ENCODE measurements around the gene DESI2.
"Not testable (repeated sequence)": the region's sequence is repeated elsewhere in the genome, so short reads cannot be mapped to it uniquely, and the experiment has no call there.

DESI2 gene

DNA sequence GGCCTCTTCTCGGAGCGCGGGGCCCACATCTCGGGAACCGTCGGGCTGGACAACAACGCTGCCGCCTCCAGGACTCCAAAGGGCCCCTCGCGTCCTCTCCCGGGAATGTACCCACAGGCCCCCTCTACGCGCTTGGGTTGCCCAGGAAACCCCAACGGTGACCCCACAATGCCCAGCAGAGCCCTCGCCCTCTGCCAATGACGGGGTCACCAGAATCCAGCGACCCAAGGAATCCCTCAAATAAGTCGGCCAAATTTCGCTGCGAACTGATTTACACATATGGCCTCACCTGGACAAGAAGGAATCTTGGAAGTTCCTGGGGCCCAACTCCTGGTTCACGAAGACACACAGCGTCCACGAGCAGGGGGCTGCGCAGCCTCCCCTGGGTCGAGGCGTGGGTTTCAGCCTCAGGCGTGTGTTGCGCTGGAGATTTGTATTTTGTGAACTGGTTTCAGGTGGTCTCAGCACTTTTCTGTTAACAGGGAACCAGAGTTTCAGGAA lies 78.1 kb downstream of the DESI2 start:
- WGBS, 2 experiments (ENCODE audit: insufficient coverage in 2 of 2) = 58 to 63% methylated on average over 28 of the region's 28 CpGs
- peak overlapping the region; percentile 33 for H3K4me3 ChIP-seq (ENCODE audit: extremely low read depth, insufficient read depth, low read length, poor library complexity, severe bottlenecking)
- peaks cover 10% of the 10 kb centered on the region for H3K9me3 ChIP-seq (ENCODE audit: control insufficient read depth, low read length)
- H3K36me3 ChIP-seq (ENCODE audit: control insufficient read depth, insufficient read depth, low read length) = no peaks in the 10 kb centered on the region
- H3K4me1 ChIP-seq (ENCODE audit: control insufficient read depth, insufficient read depth, low read length, poor library complexity, severe bottlenecking) = no peaks in the 10 kb centered on the region
- no peak overlapping the region for H3K27ac ChIP-seq (ENCODE audit: low read depth, low read length, severe bottlenecking)

DNA sequence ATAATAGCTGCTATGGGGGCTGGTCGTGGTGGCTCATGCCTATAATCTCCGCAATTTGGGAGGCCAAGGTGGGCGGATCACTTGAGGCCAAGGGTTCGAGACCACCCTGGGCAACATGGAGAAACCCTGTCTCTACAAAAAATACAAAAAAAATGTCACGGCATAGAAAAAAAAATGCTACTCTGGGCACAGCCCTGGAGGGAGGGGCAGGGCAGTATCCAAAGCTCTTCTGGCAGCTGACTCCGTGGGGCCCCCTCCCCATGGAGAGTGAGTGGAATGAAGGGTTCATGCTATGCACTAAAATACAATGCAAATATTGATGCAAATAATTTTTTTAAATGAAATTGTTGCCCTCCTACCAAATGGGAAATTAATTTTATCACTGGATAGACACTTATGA lies 78.7 kb downstream of the DESI2 start:
- Histone ChIP-seq H3K9me3 (ENCODE audit: control insufficient read depth, low read length) (peaks cover 15% of the 10 kb centered on the region), H3K27ac (ENCODE audit: low read depth, low read length, severe bottlenecking) (no peak overlapping the region), H3K4me3 (ENCODE audit: extremely low read depth, insufficient read depth, low read length, poor library complexity, severe bottlenecking) (no peak overlapping the region), H3K4me1 (ENCODE audit: control insufficient read depth, insufficient read depth, low read length, poor library complexity, severe bottlenecking) (no peaks in the 10 kb centered on the region), H3K36me3 (ENCODE audit: control insufficient read depth, insufficient read depth, low read length) (no peaks in the 10 kb centered on the region)
- WGBS, 2 experiments (ENCODE audit: insufficient coverage in 2 of 2) = 80 to 81% methylated on average over 1 to 4 of the region's 6 CpGs

DNA sequence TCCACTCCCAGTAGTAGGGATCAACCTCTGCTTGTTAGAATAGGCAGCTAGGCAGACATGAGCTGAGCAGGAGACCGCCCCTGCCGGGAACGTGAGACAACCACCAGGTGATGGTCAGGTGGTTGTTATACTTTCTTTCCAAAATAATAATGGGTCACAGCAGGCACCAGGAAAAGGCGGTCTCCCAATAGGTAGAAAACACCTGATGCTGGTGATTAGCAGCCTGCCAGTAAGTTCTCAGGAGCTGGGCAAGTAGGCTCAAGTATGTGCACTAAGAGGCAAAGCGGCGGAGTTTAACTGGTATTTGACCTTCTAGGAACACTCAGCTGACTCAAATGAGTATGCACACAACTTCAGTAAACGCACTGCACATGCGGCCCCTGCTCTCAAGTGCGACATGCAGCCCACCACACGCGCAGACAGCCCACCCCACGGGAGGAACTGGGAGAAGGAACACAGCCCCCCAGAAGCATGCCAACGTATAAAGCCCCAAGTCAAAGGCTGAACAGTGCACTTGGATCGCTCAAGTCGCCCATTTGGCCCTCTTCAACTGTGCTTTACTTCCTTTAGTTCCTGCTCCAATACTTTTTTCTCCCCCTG lies 80.0 kb downstream of the DESI2 start:
- peaks cover 15% of the 10 kb centered on the region for H3K9me3 ChIP-seq (ENCODE audit: control insufficient read depth, low read length)
- H3K36me3 ChIP-seq (ENCODE audit: control insufficient read depth, insufficient read depth, low read length) = no peaks in the 10 kb centered on the region
- no peaks in the 10 kb centered on the region for H3K4me1 ChIP-seq (ENCODE audit: control insufficient read depth, insufficient read depth, low read length, poor library complexity, severe bottlenecking)
- H3K27ac ChIP-seq (ENCODE audit: low read depth, low read length, severe bottlenecking) = no peak overlapping the region
- WGBS, 2 experiments (ENCODE audit: insufficient coverage in 2 of 2) = 94 to 97% methylated on average over 15 of the region's 15 CpGs
- no peak overlapping the region for H3K4me3 ChIP-seq (ENCODE audit: extremely low read depth, insufficient read depth, low read length, poor library complexity, severe bottlenecking)

DNA sequence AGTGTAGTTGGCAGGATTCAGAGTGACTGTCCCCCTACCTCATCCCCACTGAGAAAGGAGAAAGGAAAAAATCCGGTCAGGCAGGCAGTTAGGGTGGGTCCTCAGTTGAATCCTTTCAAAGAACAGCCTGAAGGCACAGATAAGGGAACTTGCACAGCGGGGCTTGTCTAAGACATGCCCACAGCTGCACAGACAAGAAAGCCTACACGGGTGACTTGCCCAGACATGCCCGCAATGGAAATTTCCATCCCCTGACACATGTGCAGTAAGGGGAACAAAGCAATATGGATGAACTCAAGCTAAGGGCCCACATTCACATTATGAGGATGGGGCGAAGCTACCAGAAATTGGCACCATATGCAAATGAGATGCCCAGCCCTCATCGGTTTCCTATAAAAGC lies 82.5 kb downstream of the DESI2 start:
- 94 to 97% methylated on average over 5 to 6 of the region's 6 CpGs for WGBS, 2 experiments (ENCODE audit: insufficient coverage in 2 of 2)
- Histone ChIP-seq H3K9me3 (ENCODE audit: control insufficient read depth, low read length) (peaks cover 15% of the 10 kb centered on the region), H3K27ac (ENCODE audit: low read depth, low read length, severe bottlenecking) (peak overlapping the region; percentile 43), H3K36me3 (ENCODE audit: control insufficient read depth, insufficient read depth, low read length) (no peaks in the 10 kb centered on the region), H3K4me3 (ENCODE audit: extremely low read depth, insufficient read depth, low read length, poor library complexity, severe bottlenecking) (no peak overlapping the region), H3K4me1 (ENCODE audit: control insufficient read depth, insufficient read depth, low read length, poor library complexity, severe bottlenecking) (no peaks in the 10 kb centered on the region)

DNA sequence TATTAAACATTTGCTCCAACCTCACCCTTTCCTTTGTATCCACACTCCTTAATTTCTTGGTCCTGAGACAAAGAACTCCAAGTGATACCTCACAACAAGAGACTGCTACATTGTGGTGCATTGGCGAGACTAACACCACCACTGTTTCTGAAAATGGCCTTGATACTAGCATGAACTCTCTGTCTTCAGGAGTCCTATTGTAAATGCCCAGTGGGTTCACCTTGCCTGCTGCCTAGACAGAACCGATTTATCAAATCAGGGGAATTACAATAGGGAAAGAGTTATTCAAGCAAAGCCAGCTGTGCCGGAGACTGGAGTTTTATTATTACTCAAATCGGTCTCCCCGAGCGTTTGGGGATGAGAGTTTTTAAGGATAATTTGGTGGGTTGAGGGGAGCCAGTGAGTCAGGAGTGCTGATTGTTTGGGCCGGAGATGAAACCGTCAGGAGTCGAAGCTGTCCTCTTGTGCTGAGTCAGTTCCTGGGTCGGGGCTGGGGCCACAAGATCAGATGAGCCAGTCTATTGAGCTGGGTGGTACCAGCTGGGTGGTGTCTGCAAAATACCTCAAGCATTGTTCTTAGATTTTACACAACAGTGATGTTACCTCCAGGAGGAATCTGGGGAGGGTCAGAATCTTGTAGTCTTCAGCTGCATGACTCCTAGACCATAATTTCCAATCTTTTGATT lies 83.1 kb downstream of the DESI2 start:
- Histone ChIP-seq H3K4me1 (ENCODE audit: control insufficient read depth, insufficient read depth, low read length, poor library complexity, severe bottlenecking) (no peaks in the 10 kb centered on the region), H3K9me3 (ENCODE audit: control insufficient read depth, low read length) (peaks cover 15% of the 10 kb centered on the region), H3K27ac (ENCODE audit: low read depth, low read length, severe bottlenecking) (peak overlapping the region; percentile 43), H3K36me3 (ENCODE audit: control insufficient read depth, insufficient read depth, low read length) (no peaks in the 10 kb centered on the region), H3K4me3 (ENCODE audit: extremely low read depth, insufficient read depth, low read length, poor library complexity, severe bottlenecking) (no peak overlapping the region)
- 87% methylated on average over 9 to 10 of the region's 10 CpGs for WGBS, 2 experiments (ENCODE audit: insufficient coverage in 2 of 2)

DNA sequence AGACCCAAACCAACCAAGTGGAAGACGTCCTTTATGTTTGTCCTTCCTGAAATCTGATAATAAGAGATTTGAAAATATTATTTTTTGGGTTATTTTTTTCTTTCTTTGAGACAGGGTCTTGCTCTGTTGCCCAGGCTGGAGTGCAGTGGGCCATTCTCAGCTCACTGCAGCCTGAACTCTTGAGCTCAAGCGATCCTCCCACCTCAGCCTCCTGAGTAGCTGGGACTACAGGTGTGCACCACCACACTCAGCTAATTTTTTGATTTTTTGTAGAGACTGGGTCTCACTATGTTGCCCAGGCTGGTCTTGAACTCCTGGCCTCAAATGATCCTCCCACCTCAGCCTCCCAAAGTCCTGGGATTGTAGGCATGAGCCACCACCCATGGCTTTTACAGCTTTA lies 86.2 kb downstream of the DESI2 start:
- H3K9me3 ChIP-seq (ENCODE audit: control insufficient read depth, low read length) = peaks cover 15% of the 10 kb centered on the region
- H3K36me3 ChIP-seq (ENCODE audit: control insufficient read depth, insufficient read depth, low read length); H3K4me3 ChIP-seq (ENCODE audit: extremely low read depth, insufficient read depth, low read length, poor library complexity, severe bottlenecking); H3K4me1 ChIP-seq (ENCODE audit: control insufficient read depth, insufficient read depth, low read length, poor library complexity, severe bottlenecking); H3K27ac ChIP-seq (ENCODE audit: low read depth, low read length, severe bottlenecking): not testable (repeated sequence)
- WGBS, 2 experiments (ENCODE audit: insufficient coverage in 2 of 2) = 100% methylated on average over 2 of the region's 2 CpGs; no CpG with 5 or more reads in 1 of the 2 experiments

DNA sequence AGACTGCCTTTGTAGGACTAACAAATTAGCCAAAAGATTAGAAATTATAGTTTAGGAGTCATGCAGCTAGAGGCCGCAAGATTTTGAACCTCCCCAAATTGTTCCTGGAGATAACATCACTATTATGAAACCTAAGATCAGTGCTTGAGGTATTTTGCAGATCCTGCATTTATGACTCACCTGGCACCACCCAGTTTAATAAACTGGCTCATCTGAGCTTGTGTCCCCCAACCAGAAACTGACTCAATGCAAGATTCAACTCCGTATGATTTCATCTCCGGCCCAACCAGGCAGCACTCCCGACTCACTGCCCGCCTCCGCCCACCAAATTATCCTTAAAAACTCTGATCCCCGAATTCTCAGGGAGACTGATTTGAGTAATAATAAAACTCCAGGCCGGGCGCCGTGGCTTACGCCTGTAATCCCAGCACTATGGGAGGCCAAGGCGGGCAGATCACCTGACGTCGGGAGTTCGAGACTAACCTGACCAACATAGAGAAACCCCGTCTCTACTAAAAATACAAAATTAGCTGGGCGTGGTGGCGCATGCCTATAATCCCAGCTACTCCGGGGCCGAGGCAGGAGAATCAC lies 87.2 kb downstream of the DESI2 start:
- H3K27ac ChIP-seq (ENCODE audit: low read depth, low read length, severe bottlenecking); H3K4me1 ChIP-seq (ENCODE audit: control insufficient read depth, insufficient read depth, low read length, poor library complexity, severe bottlenecking); H3K36me3 ChIP-seq (ENCODE audit: control insufficient read depth, insufficient read depth, low read length); H3K4me3 ChIP-seq (ENCODE audit: extremely low read depth, insufficient read depth, low read length, poor library complexity, severe bottlenecking): not testable (repeated sequence)
- WGBS, 2 experiments (ENCODE audit: insufficient coverage in 2 of 2) = 86 to 89% methylated on average over 14 to 15 of the region's 20 CpGs
- peaks cover 11% of the 10 kb centered on the region for H3K9me3 ChIP-seq (ENCODE audit: control insufficient read depth, low read length)

DNA sequence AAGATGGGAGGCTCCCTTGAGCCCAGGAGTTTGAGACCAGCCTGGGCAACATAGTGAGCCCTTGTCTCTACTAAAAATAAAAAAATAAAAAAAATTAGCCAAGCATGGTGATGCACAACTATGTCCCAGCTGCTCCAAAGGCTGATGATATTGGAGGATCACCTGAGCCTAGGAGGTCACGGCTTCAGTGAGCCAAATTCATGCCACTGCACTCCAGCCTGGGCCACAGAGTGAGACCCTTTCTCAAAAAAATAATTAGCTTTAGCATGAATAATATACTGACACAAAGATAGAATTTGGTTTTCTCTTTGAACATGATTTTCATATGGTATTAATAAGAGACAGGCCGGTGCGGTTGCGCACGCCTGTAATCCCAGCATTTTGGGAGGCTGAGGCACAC lies 88.8 kb downstream of the DESI2 start:
- Histone ChIP-seq H3K9me3 (ENCODE audit: control insufficient read depth, low read length) (no peaks in the 10 kb centered on the region), H3K4me1 (ENCODE audit: control insufficient read depth, insufficient read depth, low read length, poor library complexity, severe bottlenecking) (no peaks in the 10 kb centered on the region), H3K4me3 (ENCODE audit: extremely low read depth, insufficient read depth, low read length, poor library complexity, severe bottlenecking) (no peak overlapping the region), H3K27ac (ENCODE audit: low read depth, low read length, severe bottlenecking) (no peak overlapping the region), H3K36me3 (ENCODE audit: control insufficient read depth, insufficient read depth, low read length) (no peaks in the 10 kb centered on the region)
- 79 to 89% methylated on average over 4 of the region's 5 CpGs for WGBS, 2 experiments (ENCODE audit: insufficient coverage in 2 of 2)

DNA sequence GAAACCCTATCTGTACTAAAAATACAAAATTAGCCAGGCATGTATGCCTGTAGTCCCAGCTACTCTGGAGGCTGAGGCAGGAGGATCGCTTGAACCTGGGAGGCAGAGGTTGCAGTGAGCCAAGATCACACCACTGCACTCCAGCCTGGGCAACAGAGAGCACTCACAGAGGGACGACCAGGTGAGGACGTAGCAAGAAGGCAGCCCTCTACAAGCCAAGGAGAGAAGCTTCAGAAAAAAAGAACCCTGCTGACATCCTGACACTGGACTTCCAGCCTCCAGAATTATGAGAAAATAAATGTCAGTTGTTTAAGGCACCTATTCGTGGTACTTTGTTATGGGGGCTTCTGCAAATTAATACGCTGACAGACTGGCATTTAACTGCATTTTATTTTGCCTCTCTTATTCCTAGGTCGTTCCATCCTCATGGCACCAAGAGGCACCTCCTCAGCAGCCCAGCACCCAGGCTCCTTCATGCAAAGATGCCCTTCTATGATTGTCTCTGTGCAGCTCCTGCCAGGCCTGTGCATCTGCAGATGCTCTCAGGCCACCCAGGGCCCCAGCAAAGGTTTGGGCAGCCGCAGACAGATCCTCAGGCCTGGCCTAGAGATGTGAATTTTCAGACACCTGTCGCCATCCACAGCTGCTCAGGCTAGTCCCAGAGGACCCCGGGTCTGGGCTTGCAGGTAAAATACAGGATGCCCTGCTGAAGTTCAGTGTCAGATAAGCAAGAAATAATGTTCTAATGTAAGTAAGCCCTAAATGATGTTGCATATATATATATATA lies 96.5 kb downstream of the DESI2 start:
- WGBS, 2 experiments (ENCODE audit: insufficient coverage in 2 of 2) = 88 to 95% methylated on average over 6 of the region's 9 CpGs
- Histone ChIP-seq H3K9me3 (ENCODE audit: control insufficient read depth, low read length) (no peaks in the 10 kb centered on the region), H3K4me1 (ENCODE audit: control insufficient read depth, insufficient read depth, low read length, poor library complexity, severe bottlenecking) (no peaks in the 10 kb centered on the region)

DNA sequence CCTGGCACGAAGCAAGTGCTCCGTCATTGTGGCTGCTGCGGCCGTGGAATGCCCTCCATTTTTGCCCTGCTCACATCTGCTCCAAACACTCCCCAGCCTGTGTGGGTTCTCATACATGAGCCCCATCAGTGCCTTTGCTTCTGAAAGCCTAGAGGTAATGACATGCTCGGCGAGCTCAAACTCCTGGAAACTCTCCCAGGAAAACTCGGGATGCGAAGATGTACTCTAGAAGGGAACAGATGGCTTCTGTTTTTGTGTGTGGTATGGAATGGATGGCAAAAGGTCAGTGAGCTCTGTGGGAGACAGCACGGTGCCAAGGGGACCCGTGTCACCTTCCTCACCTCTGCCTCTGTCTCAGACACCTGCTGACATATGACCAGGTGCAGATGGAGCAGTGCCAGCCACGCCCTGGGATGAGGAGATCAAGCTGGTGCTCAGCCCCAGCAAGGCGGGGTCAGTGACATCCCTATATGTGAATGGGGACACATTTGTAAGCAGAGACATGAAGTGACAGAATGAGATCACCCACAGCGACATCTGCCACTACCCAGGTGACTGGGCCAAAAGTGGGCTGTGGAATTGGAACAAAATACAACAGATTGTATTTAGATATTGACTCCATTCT lies 98.5 kb downstream of the DESI2 start:
- WGBS, 2 experiments (ENCODE audit: insufficient coverage in 2 of 2) = 93 to 98% methylated on average over 10 of the region's 13 CpGs
- H3K36me3 ChIP-seq (ENCODE audit: control insufficient read depth, insufficient read depth, low read length) = no peaks in the 10 kb centered on the region
- H3K27ac ChIP-seq (ENCODE audit: low read depth, low read length, severe bottlenecking) = no peak overlapping the region
- no peaks in the 10 kb centered on the region for H3K9me3 ChIP-seq (ENCODE audit: control insufficient read depth, low read length)
- H3K4me3 ChIP-seq (ENCODE audit: extremely low read depth, insufficient read depth, low read length, poor library complexity, severe bottlenecking) = no peak overlapping the region
- no peaks in the 10 kb centered on the region for H3K4me1 ChIP-seq (ENCODE audit: control insufficient read depth, insufficient read depth, low read length, poor library complexity, severe bottlenecking)

More for the DNA sequence above, 96.5 kb downstream of the DESI2 start:
- no peak overlapping the region for H3K27ac ChIP-seq (ENCODE audit: low read depth, low read length, severe bottlenecking)
- no peak overlapping the region for H3K4me3 ChIP-seq (ENCODE audit: extremely low read depth, insufficient read depth, low read length, poor library complexity, severe bottlenecking)
- H3K36me3 ChIP-seq (ENCODE audit: control insufficient read depth, insufficient read depth, low read length) = no peaks in the 10 kb centered on the region

Measured in mesodermal cell (in vitro differentiated cells).